GM12874 (cell line): ENCODE results near the gene LRRC26.

Source experiments
- TF ChIP-seq, protein P1 (sequence below): IDR thresholded peaks from 2 replicates; pipeline ENCODE4 v1.5.1; 2011; ENCODE audit warnings: low read depth, mild to moderate bottlenecking, control low read depth, low read length, moderate library complexity; ENCODE audit not compliant: insufficient read depth

Gene LRRC26

DNA sequence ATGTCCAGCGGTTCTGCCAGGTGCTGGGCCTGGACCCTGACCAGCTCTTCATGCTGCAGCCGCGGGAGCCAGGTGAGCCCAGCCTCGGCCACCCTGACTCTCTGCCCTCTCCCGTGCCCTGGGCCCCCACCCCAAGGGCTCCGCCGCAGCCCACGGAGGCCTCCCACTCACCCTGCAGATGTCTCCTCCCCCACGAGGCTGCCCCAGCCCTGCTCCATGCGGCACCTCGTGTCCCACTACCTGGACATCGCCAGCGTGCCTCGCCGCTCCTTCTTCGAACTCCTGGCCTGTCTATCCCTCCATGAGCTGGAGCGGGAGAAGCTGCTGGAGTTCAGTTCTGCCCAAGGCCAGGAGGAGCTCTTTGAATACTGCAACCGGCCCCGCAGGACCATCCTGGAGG is 44.8 kb upstream of the LRRC26 start:
- TF ChIP-seq, protein P1, sequence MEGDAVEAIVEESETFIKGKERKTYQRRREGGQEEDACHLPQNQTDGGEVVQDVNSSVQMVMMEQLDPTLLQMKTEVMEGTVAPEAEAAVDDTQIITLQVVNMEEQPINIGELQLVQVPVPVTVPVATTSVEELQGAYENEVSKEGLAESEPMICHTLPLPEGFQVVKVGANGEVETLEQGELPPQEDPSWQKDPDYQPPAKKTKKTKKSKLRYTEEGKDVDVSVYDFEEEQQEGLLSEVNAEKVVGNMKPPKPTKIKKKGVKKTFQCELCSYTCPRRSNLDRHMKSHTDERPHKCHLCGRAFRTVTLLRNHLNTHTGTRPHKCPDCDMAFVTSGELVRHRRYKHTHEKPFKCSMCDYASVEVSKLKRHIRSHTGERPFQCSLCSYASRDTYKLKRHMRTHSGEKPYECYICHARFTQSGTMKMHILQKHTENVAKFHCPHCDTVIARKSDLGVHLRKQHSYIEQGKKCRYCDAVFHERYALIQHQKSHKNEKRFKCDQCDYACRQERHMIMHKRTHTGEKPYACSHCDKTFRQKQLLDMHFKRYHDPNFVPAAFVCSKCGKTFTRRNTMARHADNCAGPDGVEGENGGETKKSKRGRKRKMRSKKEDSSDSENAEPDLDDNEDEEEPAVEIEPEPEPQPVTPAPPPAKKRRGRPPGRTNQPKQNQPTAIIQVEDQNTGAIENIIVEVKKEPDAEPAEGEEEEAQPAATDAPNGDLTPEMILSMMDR, result no peak

DNA sequence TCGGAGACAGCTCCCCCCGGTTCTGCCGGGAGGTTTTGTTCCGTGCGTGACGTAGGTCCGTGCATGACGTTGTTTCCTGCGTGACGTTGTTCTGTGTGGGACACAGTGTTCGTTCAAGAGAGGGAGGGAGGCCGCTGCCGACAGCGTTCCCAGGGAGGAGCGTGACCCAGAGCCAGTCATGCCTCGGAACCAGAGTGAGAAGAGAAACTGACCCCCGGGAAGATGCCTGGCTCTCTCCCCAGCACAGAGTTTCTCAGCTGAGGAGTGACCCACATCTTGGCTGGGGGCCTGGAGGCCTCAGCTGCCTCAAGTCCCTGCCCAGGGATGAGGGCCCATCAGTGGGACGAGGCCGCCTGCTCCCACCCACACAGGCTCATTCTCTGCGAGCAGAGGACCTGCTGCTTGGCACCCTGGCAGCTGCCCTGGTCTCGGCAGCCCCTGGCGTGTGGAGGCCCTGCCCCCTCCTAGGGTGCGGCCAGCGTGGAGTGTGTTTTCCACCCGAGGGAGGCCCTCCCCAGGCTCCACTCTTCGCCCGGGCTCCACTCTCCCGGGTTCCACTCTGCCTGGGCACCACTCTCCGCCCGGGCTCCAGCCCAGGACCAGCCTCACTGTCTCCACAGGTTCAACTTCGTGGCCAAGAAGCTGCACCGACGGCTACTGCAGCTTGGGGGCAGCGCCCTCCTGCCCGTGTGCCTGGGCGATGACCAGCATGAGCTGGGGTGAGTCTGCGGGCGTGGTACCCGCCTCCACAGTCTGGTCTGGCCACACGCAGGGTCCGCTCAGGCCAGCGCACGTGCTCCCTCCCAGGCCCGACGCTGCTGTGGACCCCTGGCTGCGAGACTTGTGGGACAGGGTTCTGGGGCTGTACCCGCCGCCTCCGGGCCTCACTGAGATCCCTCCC is 43.6 kb upstream of the LRRC26 start:
- TF ChIP-seq, protein P1, result peak; percentile 29; the same call in 1 of the 2 replicates

GRCh38 chr9:137212520-137212919 is 42.7 kb upstream of the LRRC26 start:
- TF ChIP-seq, protein P1, result no peak

- TF ChIP-seq, protein P1, result no peak
Observed at GRCh38 chr9:137211532-137211931, 41.7 kb upstream of the LRRC26 start.

DNA sequence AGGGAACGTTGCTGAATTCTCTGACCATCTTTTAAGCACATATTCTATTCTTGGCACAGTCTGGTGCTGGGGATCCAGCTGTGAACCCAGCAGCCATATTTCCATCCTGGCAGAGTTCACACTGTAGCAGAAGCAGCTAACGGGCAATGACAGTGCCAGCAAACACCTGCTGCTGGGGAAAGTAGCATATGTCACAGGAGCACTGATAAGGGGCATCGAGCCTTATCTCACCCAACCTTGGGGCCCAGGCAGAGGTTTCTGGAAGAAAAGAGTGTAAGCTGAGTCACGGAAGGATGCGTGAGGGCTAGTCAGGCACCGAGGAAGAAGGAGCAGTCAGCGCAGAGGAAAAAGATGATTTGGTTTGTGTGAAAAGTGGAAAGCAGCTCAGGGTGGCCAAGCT is 36.8 kb upstream of the LRRC26 start:
- TF ChIP-seq, protein P1, result no peak

DNA sequence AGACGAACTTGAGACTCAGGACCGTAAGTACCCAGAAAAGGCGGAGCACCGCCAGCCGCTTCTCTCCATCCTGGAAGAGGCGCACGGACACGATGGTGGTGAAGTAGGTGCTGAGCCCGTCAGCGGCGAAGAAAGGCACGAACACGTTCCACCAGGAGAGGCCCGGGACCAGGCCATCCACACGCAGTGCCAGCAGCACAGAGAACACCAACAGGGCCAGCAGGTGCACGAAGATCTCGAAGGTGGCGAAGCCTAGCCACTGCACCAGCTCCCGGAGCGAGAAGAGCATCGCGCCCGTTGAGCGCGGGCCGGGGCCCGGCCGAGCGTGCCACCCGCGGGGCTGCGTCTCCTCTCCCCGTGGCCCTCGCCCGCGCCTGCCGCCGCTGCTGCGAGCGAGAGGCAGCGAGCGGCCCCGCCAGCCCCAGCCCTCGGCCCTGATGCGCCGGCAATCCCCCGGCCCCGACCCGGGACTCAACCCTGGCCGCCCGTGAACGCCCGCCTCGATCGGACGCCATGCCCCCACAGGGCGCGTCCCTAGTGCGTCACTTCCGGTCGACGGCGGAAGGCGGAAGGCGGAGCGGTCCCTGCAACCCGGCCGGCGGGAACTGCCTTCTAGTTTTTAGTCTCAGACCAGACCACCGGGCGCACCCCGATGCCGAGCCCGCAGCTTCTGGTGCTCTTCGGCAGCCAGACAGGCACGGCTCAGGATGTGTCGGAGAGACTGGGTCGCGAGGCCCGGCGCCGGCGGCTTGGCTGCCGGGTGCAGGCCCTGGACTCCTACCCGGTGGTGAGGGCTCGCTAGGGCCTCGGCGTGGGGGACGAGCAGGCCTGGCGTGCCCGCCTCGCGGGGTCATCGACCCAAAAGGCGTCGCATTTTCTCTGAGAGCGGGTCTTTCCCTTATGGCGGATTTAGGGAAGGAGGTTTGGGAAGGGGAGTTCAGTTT is 35.5 kb upstream of the LRRC26 start, which contains the start of the genes NDOR1 and TMEM203:
Gene NDOR1, plus strand, starts transcription at position 575 of the 944 bp plus-strand sequence. Its CDS starts 78 bp downstream, at position 653.
Gene TMEM203, minus strand, starts transcription at position 523 of the 944 bp plus-strand sequence. Its CDS starts 234 bp downstream, at position 289.
- TF ChIP-seq, protein P1, result no peak

GRCh38 chr9:137204731-137205125 is 34.9 kb upstream of the LRRC26 start:
- TF ChIP-seq, protein P1, result no peak
